Spleen (tissue), 7 donors: ENCODE results near the gene IL17REL.

ENCODE experiments used
- CTCF ChIP-seq, 11 experiments: fragments of 200-600 bp in 7 of 11; fragments of 450-650 bp in 4 of 11; sonication (generic) in 4 of 11; IDR thresholded peaks in 8 of 11; conservative IDR thresholded peaks in 3 of 11; 1 replicate in 7 of 11; 2 replicates in 4 of 11; pipeline versions ENCODE4 v1.4.0 to v1.8.0; 2016 to 2021; ENCODE audit warnings: antibody characterized with exemption in 11 of 11, inconsistent platforms in 4 of 11, mild to moderate bottlenecking in 1 of 11
- POLR2A ChIP-seq, 3 donors: fragments of 450-650 bp; IDR thresholded peaks; one replicate each; pipeline ENCODE4 v1.5.1; 2017; ENCODE audit warnings: antibody characterized with exemption in 3 of 3, mild to moderate bottlenecking in 1 of 3
- POLR2AphosphoS5 ChIP-seq, 3 donors: sonication (generic); formaldehyde crosslinking; IDR thresholded peaks; one replicate each; pipeline ENCODE4 v1.5.1; 2017; ENCODE audit warnings: antibody characterized with exemption in 3 of 3
- donor health status: DM: no; HTN: no; CAD: no; lungs with moderate emphysema.
- donor health status: DM: no; HTN: no; CAD: no.
- donor health status: DM: no; HTN: no; CAD: no.

GRCh38 chr22:49999063-49999945, 13.3 kb downstream of the IL17REL start:
- no peak for TF ChIP-seq POLR2A (IDR thresholded peaks at IDR 0.05)
- no peak for TF ChIP-seq CTCF (IDR thresholded peaks at IDR 0.05 in 8 of 11, conservative IDR thresholded peaks at IDR 0.05 in 3 of 11)
- no peak for TF ChIP-seq POLR2AphosphoS5 (IDR thresholded peaks at IDR 0.05)
